SK-N-SH treated with all-trans-retinoic acid at 6 μM for 48 hours (cell line): ENCODE measurements around the gene ANO8.

Experiments used
- ATAC-seq: fragments of 200-7000 bp; cut with Tn5 transposase; 3 replicates; pipeline ENCODE4 v1.9.1; 2020; ENCODE audit warnings: mild to moderate bottlenecking, moderate library complexity
- ARNTL ChIP-seq: fragments of 450-650 bp; formaldehyde crosslinking; IDR thresholded peaks from 2 replicates; pipeline ENCODE4 v1.5.0; 2020; ENCODE audit warnings: low read depth, mild to moderate bottlenecking, moderate library complexity, borderline replicate concordance
- BACH2 ChIP-seq: fragments of 250-450 bp; sonication (Bioruptor Pico); IDR thresholded peaks from 2 replicates; pipeline ENCODE4 v1.9.0; 2021; ENCODE audit warnings: mild to moderate bottlenecking, borderline replicate concordance
- CREB5 ChIP-seq: fragments of 250-450 bp; sonication (Bioruptor Pico); IDR thresholded peaks from 2 replicates; pipeline ENCODE4 v1.5.1; 2020; ENCODE audit warnings: low read depth, mild to moderate bottlenecking, moderate library complexity
- CSRNP3 ChIP-seq: fragments of 250-450 bp; sonication (Bioruptor Pico); IDR thresholded peaks from 2 replicates; pipeline ENCODE4 v1.5.1; 2021; ENCODE audit warnings: mild to moderate bottlenecking, moderate library complexity
- ESRRG ChIP-seq: fragments of 250-450 bp; sonication (Bioruptor Pico); IDR thresholded peaks from 2 replicates; pipeline ENCODE4 v1.6.1; 2021; ENCODE audit warnings: mild to moderate bottlenecking
- GLIS3 ChIP-seq: fragments of 250-450 bp; sonication (Bioruptor Pico); IDR thresholded peaks from 2 replicates; pipeline ENCODE4 v1.5.0; 2020; ENCODE audit warnings: mild to moderate bottlenecking, moderate library complexity
- PPARA ChIP-seq: fragments of 250-450 bp; sonication (Bioruptor Pico); IDR thresholded peaks from 2 replicates; pipeline ENCODE4 v1.5.0; 2020; ENCODE audit warnings: mild to moderate bottlenecking, borderline replicate concordance
- RARB ChIP-seq: fragments of 250-450 bp; sonication (Bioruptor Pico); IDR thresholded peaks from 2 replicates; pipeline ENCODE4 v1.8.0; 2021; ENCODE audit warnings: mild to moderate bottlenecking, moderate library complexity
- SNAI2 ChIP-seq: fragments of 250-450 bp; sonication (Bioruptor Pico); IDR thresholded peaks from 2 replicates; pipeline ENCODE4 v1.5.0; 2020; ENCODE audit warnings: mild to moderate bottlenecking, moderate library complexity
- TCF4 ChIP-seq: fragments of 250-450 bp; sonication (Bioruptor Pico); IDR thresholded peaks from 2 replicates; pipeline ENCODE4 v1.8.0; 2021; ENCODE audit warnings: mild to moderate bottlenecking, moderate library complexity, borderline replicate concordance
- TSHZ2 ChIP-seq: fragments of 250-450 bp; sonication (Bioruptor Pico); IDR thresholded peaks from 2 replicates; pipeline ENCODE4 v1.5.0; 2020; ENCODE audit warnings: mild to moderate bottlenecking, moderate library complexity
- ZFP30 ChIP-seq: fragments of 450-650 bp; formaldehyde crosslinking; IDR thresholded peaks from 2 replicates; pipeline ENCODE4 v1.5.0; 2022; ENCODE audit warnings: mild to moderate bottlenecking, moderate library complexity
- ZNF70 ChIP-seq: fragments of 450-650 bp; formaldehyde crosslinking; IDR thresholded peaks from 2 replicates; pipeline ENCODE4 v1.5.0; 2020; ENCODE audit warnings: mild to moderate bottlenecking, moderate library complexity
- ZNF8 ChIP-seq: fragments of 450-650 bp; formaldehyde crosslinking; IDR thresholded peaks from 2 replicates; pipeline ENCODE4 v1.5.0; 2020; ENCODE audit warnings: mild to moderate bottlenecking, moderate library complexity

ANO8 gene

GRCh38 chr19:17312189-17313113 lies 22.2 kb downstream of the ANO8 start (continued):
- TF ChIP-seq TSHZ2 (CRISPR knock-in tag) (no peak), GLIS3 (no peak), CSRNP3 (CRISPR knock-in tag) (no peak)

- no peak for ATAC-seq
- TF ChIP-seq TSHZ2 (CRISPR knock-in tag) (no peak), ZNF8 (CRISPR knock-in tag) (no peak), ARNTL (no peak), ZNF70 (CRISPR knock-in tag) (no peak), CSRNP3 (CRISPR knock-in tag) (no peak), TCF4 (CRISPR knock-in tag) (no peak), ZFP30 (CRISPR knock-in tag) (no peak), GLIS3 (no peak), BACH2 (CRISPR knock-in tag) (no peak)
Observed at GRCh38 chr19:17311455-17312188, 23.0 kb downstream of the ANO8 start.

- no peak for ATAC-seq
Observed at GRCh38 chr19:17309965-17310461, 24.6 kb downstream of the ANO8 start.

More at GRCh38 chr19:17309965-17310461, 24.6 kb downstream of the ANO8 start:
- TF ChIP-seq PPARA (CRISPR knock-in tag) = no peak
- TF ChIP-seq ARNTL = no peak
- no peak for TF ChIP-seq TCF4 (CRISPR knock-in tag)
- no peak for TF ChIP-seq RARB (CRISPR knock-in tag)
- TF ChIP-seq CREB5 = no peak
- TF ChIP-seq SNAI2 (CRISPR knock-in tag) = no peak
- no peak for TF ChIP-seq CSRNP3 (CRISPR knock-in tag)
- TF ChIP-seq ESRRG (CRISPR knock-in tag) = no peak
